ENCODE measurements around the gene LRRC31.
A peak's percentile ranks its signal among the peaks of the same experiment; 100 is the strongest.

LRRC31 gene

GRCh38 chr3:169869484-169870220 is at the start of gene LRRC31:
Gene LRRC31 (minus strand): TSS chr3:169869935. CDS start chr3:169869807, 128 bp downstream.
- no peak for DNase-seq

GRCh38 chr3:169914321-169914720 is 44.6 kb upstream of the LRRC31 start:
- no peak for DNase-seq

GRCh38 chr3:169913323-169913722 is 43.6 kb upstream of the LRRC31 start:
- DNase-seq, result no peak

DNA sequence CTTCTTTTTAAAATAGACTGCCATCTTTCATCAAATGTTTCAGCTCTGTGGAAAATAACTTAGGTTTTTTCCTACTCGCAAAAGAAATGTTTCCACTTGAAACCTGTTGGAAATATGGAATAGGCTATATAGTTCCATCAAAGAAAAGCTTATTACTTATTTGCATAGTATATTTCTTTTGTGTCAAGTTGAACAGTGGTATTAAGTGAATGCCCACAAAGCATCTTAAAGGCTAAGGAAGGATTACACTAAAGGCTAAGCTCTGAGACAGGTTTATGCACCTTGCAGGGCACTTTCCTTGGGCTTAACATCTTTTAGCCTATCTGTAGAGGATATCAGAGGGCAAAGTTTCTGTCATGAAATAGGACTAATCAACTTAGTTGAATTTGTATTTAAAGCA is 41.5 kb upstream of the LRRC31 start, which contains the start of gene SAMD7:
SAMD7 (plus strand) TSS at position 301 of the 400 bp plus-strand sequence. CDS start 7,927 bp downstream, outside the sequence.
- no peak for DNase-seq

DNA sequence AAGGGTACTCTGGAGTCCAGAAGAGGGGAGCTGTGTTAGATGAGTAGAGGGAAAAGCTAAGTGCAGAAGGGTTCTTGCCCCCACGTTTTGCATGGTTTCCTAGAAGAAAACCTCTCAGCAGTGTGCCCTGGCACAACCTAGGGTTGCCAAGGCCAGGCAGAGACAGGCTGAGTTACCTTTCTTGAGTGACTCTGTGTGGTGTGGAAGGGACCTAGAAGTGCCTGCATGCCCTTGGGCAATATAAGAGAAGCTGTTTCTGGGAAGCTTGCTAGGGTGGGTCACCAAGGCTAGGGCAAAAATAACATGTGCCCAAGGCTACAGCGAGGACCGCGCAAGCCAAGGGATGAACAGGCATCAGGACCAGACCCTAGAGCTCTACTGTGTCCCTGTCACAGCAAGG is 38.2 kb upstream of the LRRC31 start:
- no peak for DNase-seq

DNA sequence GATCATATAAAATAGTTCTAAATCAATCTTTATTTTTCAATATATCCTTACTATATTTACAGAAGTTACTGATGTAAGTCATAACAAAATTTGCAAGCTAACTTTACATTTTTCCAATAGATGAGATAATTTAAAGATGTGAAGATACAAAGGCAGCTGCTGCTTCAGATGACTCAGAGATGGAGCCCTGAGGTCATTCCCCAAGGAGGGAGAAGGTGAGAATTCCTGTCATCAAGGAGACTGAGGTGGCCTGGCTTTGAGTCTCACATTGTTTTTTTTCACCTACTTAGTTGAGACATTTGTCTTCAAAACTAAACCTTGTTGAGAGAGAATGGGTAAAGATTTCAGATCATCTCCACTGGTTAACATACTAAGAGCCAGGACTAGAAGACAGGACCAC is 37.7 kb upstream of the LRRC31 start:
- DNase-seq, result no peak

- no peak for DNase-seq
Measured at GRCh38 chr3:169905404-169905803, 35.7 kb upstream of the LRRC31 start.

GRCh38 chr3:169901453-169901852 is 31.7 kb upstream of the LRRC31 start:
- no peak for DNase-seq

DNA sequence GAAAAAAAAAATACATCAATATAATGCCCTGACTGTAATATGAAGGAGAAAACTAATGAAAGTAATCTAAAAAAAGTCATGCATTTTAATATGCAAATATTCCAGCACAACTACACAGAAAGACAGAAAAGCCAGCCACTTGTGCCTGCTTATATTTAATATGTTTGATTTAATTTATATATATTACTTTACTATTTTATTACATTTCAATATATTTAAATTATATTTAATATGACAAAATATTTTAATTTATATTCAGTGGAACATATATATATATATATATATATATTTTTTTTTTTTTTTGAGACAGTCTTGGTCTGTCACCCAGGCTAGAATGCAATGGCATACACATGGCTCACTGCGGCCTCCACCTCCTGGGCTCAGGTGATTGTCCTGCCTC is 27.5 kb upstream of the LRRC31 start:
- no peak for DNase-seq

DNA sequence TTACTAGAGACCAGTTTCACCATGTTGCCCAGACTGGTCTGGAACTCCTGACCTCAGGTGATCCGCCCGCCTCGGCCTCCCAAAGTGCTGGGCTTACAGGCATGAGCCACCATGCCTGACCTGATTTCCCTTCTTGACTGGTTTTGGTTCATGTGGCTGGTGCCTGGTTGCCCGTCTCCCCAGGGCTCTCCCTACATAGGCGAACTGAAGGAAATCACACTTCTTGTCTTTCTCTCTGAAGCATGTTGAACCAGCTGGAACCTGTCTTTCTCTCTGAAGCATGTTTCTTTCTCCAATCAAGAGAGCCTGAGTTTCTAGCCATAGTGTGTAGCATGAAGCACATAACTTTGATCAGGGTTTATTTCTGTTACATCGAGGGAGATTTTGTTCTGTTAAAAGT is 25.3 kb upstream of the LRRC31 start:
- DNase-seq, result no peak

DNA sequence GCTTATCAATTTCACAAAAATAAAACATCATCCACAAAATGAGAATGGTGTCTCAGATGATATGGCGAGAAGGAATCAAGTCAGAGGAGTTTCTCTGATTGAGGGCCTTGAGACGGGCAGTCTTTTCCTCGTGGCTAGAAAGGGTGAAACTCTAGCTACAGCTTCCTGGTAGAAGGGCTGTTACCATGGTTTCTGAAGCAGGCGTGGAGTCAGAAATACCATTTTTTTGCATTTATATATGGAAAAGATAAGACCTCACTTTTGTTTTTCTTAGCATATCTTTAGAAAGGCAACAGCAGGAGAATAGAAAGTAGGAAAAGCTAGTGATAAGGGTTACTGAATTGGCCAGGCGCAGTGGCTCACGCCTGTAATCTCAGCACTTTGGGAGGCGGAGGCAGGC is 24.4 kb upstream of the LRRC31 start:
- no peak for DNase-seq

DNA sequence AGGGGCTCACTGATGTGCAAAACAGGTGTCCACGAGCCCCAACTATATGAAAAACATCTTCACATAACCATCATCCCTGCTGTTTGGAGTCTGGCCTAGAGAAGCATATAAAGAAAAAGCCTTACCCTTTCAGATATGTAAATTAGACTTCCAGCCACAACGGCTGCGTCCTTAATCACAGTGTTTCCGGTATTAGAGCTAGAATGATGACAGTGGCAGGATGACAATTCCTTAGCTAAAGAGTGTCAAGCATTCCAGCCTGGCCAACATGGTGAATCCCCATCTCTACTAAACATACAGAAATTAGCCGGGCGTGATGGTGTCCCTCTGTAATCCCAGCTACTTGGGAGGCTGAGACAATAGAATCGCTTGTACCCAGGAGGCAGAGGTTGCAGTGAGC is 22.2 kb upstream of the LRRC31 start:
- no peak for DNase-seq

DNA sequence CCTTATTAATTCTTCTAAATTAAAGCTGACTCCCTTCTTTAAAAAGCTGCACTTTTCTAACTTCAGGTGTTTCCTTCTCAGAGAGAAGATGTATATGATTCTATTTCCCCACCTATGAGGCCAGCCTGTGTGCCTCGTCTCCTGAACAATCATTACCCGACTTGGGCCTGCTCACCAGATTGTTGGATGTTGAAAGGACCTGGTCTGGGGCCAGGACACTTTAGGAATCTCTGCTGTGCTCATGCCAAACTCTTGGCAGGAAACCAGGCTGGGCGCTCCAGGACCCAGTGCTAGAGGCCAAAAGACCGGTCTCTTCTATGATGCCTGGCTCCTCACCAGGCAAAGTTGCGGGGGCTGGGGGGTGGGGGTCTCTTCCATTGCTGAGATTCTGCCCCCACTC is 16.9 kb upstream of the LRRC31 start:
- DNase-seq, result no peak

- DNase-seq, result no peak
Measured at GRCh38 chr3:169880576-169881250, 11.0 kb upstream of the LRRC31 start.

- DNase-seq, result no peak
Measured at GRCh38 chr3:169879845-169880575, 10.3 kb upstream of the LRRC31 start.

DNA sequence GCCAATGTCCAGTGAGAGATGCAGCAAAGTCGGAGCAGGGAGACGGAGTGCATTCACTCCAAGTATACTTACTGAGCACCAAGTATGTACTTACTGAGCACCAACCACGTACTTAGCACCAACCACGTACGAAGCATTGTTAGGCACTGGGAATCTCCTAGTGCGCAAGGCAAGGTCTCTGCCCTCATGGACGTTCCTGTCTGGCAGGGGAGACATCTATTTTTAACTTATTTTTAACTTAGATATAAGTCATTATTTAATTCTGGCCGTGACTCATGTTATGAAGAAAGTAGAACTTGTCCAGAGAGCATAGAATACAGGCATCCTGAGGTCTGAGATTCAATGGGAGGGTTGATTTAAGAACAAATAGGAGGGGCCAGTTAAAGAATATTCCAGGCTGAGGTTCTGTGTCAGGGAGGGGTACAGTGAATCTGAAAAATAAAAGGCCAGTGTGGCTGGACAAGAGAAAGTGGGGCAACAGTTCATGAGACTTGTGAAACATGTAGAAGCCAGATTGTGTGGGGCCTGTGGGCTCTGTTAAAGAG is 9.3 kb upstream of the LRRC31 start:
- no peak for DNase-seq

DNA sequence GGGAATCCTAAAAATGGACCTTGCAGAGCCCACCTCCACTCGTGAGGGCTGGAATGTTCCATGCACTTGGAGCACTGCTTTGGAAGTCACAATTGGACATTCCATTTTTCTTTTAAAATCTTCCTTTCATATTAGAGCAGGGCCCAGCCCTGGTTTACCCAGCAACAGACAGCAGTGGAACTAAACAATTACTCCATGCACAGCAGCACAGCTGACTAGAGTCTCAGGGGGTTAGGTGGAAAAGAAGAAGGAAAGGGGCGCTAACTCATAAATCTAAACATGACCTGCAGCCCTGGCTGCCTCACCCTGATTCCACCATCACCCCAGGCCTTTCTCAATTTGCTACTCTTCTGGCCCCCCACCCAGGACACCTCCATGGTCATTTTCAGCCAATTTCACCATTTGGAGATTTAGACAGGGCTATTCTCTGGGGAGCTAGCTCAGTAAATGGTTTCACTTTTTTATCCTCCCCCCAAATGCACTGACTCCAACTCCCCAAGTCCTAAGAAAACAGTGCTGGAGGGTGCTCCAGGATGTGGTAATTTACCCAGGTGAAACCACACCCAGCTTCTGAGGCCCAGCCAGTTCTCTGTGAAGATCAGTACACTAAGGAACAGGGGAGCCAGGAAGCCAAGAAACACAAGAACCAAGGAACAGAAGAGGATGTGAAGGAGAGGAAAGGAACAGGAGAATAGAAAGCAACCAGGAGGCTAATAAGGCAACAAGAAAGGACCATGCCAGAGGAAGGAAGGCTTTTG is 1.6 kb upstream of the LRRC31 start:
- no peak for DNase-seq

DNA sequence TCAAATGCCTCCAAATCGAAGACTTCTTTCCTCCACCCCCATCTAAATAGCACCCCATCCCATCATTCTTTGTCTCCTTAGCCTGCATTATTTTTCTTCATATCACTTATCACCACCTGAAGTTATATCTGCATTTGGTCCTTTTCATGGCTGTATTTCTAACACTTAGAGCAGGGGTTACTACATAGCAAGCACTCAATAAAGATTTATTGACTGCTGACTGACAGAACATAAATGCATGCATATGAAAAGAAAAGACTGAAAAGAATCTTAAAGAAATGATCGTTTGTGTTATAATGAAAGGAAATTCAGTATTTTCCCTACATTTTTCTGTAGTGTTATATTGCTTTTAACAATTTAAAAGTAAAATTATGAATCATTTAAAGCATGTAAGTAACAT is 1.4 kb downstream of the LRRC31 start:
- DNase-seq, result no peak

- no peak for DNase-seq
Measured at GRCh38 chr3:169867584-169868210, 2.0 kb downstream of the LRRC31 start.

- peak; percentile 54 for DNase-seq
Measured at GRCh38 chr3:169865176-169865767, 4.5 kb downstream of the LRRC31 start.

GRCh38 chr3:169864270-169864669 is 5.5 kb downstream of the LRRC31 start:
- DNase-seq, result no peak

- DNase-seq, result peak; percentile 80
Measured at GRCh38 chr3:169863458-169863899, 6.3 kb downstream of the LRRC31 start.

Data from activated CD8-positive, alpha-beta memory T cell treated with anti-CD3 and anti-CD28 coated beads, Interleukin-2, amount 50 U/mL, for 48 hours (primary cell).